NCI-H82 treated with DMSO at 0.1 percent for 48 hours (cell line): ENCODE data around the gene TXNRD3.
"Not testable (repeated sequence)": the region's sequence is repeated elsewhere in the genome, so short reads cannot be mapped to it uniquely, and the experiment has no call there.

ENCODE experiments used
- DNase-seq: peaks from one replicate; lab custom pipeline; 2025; ENCODE audit not compliant: unreplicated experiment; lab: John Stamatoyannopoulos, UW

The TXNRD3 gene

DNA sequence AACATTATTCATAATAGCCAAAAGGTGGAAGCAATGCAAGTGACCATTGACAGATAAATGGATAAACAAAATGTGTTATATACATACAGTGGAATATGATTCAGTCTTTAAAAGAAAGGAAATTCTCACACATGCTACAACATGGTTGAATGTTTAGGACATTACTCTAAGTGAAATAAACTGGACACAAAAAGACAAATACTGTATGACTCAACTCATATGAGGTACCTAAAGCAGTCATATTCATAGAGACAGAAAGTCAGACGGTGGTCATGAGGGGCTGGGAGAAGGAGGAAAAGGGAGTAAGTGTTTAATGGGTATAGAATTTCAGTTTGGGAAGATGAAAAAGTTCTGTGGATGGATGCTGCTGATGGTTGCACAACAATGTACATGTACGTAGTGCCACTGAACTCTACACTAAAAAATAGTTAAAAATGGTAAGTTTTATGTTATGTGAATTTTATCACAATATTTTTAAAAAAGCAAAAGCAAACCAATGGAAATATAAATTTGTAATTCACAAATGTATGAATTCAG, 5.3 kb downstream of the TXNRD3 start:
- DNase-seq = no peak

DNA sequence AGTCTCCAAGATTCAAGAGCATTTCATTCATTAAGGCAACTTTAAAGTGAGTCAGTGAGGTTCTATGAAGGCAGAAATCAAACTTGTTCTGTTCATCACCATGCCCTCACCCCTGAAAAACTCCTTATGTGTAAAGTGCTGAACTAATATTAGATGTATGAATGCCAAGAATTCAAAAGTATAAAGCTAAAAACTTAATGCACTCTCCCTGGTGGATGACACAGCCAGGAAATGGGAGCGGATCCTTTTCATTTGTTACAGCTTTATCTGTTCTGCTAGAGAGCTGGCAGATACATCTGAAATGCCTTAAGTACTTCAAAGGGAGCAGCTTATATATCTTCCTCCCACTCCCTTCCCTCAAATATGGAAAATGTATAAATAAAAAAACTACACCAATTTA, 8.2 kb downstream of the TXNRD3 start:
- DNase-seq = no peak

DNA sequence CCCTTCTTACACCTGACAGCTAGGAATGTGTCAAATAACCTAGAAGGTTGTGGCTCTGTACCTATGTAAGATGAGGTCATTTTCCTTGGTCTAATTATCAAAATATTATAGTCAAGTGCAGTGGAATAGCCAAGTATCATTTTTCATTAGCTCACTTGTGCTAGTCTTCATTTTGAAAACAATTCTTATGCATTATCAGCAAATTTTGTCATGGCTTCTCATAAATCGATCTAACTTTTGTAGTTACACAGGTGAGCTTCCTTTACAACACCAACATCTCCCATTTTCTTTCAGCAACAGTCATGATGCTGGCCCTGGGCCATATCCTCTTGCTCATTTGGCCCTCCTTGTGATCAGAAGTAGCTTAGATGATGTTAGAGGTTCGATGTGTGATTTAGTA, 10.3 kb downstream of the TXNRD3 start:
- no peak for DNase-seq

DNA sequence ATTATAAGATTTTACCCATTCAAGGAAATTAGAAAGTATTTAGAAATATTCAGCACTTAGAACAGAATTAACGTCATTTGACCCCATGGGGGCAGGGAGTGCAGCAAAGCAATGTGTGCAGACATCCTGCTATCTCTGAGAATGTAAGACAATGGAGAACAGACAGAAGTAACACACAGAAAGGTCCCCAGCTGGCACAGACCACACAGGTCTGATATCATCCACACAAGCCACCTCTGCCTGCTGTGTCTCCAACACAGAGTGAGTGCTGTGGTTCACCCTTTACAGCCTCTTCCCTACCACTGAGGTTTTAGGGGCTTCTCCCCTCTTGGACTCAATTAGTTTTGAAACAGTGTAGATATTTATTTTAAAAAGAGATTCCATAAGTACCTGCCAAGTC, 16.1 kb downstream of the TXNRD3 start:
- no peak for DNase-seq

DNA sequence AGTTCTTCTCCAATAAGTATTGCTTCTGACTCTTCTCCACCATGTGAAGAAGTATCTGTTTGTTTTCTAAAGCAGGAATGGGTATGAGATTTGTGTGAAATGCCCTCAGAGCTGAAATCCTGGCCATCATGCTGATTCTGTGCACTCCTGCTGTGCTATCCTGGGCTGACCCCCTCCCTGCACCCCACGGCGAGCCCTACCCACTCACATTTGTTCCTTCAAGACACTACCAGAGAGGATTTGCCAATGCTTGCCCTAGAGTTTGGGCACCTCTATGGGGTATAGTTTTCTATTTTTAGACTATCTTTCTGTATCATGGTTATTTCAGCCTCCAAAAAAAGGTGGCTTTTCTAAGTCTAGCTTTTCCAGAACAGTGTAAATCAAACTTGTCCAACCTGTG, 18.5 kb downstream of the TXNRD3 start:
- DNase-seq = no peak

DNA sequence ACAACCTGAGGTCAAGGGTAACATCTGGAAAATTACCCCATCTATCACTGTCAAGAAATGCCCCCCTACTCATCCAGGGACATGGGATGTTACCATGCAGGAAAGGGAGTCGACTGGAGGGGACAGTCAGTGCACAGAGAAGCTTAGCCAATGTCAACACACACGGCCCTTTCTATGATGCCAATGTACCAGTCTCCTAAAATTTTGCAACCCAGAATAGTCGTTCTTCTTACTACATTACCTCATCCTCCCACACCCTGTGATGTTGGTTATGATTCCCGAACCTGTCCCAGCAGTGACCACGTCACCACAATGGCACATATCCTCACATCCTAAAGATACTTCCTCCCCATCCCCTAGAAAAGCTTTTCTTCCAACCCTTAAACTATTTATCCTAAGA, 20.1 kb downstream of the TXNRD3 start:
- DNase-seq = no peak

DNA sequence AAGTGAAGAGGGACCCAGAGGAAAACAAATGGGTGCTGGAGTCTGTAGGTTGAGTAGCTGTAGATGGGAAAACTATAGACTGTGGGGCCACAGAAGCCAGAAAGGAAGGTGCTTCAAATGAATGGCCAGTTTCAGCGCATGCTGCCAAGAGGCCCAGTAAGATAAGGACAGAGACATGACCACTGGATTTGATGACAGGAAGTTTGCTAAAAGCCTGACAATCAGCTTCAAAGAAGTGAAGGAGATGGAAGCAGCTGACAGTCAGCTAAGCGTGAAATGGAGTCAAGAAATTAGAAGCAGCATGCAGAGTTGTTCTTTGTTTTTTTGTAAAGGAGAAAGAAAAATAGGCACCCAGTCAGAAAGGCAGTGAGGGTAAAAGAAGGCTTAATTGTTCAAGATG, 24.9 kb downstream of the TXNRD3 start:
- no peak for DNase-seq

DNA sequence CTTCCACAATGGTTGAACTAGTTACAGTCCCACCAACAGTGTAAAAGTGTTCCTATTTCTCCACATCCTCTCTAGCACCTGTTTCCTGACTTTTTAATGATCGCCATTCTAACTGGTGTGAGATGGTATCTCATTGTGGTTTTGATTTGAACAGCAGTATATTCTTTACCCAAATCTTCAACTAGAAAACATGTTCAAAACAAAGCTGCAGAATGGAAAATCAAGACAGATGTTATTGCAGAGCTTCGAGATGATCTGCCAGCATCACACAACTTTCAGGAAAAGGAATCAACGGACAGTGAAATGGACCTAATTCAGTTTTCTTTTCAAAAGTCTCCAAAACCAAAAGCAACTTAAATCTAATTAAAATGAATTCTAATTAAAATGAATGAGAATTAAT, 29.2 kb downstream of the TXNRD3 start:
- not testable (repeated sequence) for DNase-seq

DNA sequence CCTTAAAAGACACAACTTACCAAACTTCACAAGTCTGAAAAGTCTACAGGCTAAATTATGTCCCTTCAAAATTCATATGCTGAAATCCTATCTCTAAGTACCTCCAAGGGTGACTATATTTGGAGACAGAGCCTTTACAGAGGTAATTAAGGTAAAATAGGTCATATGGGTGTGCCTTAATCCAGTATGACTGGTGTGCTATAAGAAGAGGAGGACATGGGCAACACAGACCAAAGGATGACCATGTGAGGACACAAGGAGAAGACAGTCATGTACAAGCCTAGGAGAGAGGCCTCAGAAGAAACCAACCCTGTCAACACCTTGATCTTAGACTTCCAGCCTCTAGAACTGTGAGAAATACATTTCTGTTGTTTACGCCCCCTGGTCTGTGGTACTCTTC, 32.2 kb downstream of the TXNRD3 start:
- DNase-seq = no peak

DNA sequence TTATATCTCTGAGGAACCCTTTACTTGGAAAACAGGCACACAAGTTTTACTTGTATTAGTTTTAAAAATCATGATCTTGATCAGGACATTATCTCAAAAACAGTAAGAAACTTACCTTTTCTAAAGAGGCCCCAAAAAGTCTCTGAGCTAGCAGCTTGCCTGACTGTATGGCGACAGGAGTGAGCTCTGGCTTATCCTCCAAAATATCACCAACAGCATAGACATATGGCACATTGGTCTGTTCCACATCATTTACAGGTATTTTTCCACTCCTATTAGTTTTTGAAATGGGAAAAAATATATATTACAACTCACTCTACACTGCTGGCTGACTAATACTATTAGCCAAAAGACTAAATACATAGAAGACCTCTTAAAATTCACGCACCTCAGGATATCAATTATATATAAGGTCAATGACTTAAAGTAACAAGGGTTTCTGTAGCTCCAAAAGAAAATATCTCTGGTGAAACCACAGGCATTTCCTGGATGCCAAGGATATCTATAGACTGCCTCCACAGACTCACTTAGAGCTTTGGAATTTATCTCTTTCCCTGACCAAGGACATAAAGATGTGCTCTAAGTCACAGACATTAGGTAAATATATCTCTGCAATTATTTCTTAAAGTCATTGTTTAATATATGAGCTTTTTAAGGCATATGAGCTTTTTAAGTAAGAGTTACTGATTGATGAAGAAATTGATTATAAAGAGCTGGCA, 33.1 kb downstream of the TXNRD3 start:
- no peak for DNase-seq

DNA sequence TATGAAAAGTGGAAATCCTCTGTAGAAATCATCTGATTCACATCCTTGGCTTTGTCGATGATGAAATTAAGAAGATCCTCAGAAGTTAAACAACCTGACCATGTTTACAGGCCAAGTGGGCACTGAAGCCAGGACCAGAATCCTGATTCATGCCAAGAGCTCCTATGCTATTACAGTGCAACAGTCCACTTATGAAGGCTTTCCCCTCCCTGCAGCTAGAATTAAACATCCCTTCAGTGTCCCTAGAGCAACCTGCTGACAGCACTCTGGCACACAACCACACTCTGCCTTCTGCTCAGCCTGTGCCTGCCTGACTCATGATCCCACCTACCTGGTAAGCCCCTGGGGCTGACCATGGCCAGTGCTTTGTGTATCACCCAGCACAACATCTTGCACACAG, 33.8 kb downstream of the TXNRD3 start:
- DNase-seq = no peak

DNA sequence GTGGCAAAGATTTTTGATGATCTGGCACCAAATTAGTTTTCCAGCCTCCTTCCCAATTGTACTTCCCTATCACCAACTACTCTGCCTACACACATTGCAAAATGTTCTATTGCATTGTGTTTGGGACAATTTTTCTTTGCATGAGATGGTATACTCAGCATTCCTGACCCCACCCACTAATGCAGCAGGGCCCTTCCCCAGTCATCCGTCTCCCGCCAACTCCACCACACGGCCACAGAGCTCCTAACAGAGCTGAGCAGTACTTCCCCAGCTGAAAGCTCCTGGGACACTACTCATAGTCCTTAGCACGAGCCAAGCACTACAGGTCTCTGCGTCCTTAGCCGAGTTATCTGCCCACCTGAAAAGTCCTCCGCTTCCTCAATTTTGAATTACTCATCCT, 34.2 kb downstream of the TXNRD3 start:
- DNase-seq = no peak

DNA sequence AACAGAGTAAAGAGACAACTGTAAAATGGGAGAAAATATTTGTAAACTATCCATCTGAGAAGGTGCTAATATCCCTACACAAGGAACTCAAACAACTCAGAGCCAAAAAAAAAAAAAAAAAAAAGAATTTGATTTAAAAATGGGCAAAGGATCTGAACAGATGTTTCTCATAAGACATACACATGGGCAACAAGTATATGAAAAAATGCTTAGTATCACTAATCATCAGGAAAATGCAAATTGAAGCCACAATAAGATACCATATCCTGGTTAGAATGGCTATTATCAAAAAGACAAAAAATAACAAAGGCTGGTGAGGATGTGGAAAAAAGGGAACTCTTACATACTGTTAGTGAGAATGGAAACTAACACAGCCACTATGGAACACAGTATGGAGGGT, 36.2 kb downstream of the TXNRD3 start:
- no peak for DNase-seq

DNA sequence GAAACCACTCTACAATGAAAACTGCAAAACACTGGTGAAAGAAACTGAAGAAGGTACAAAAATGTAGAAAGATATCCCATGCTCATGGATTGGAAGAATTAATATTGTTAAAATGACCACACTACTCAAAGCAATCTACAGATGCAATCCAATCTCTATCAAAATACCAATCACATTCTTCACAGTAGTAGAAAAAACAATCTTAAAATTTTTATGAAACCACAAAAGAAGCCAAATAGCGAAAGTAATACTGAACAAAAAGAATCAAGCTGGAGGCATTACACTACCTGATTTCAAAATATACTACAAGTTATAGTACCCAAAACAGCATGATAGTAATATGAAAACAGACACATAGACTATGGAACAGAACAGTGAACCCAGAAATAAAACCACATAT, 36.9 kb downstream of the TXNRD3 start:
- DNase-seq = no peak

DNA sequence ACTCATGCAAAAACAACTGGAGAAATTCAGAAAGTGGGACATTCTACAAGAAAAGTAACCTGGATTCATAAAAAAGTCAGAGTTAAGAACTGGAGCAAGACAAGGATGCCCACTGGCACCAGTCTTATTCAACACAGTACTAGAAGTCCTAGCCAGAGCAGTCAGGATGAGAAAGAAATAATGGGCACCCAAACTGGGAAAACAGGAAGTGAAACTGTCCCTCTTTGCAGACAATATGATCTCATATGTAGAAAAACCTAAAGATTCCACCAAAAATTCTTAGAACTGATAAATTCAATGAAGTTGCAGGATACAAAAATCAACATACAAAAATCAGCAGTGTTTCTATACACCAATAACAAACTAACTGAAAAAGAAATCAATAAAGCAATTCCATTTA, 37.4 kb downstream of the TXNRD3 start:
- DNase-seq = no peak

DNA sequence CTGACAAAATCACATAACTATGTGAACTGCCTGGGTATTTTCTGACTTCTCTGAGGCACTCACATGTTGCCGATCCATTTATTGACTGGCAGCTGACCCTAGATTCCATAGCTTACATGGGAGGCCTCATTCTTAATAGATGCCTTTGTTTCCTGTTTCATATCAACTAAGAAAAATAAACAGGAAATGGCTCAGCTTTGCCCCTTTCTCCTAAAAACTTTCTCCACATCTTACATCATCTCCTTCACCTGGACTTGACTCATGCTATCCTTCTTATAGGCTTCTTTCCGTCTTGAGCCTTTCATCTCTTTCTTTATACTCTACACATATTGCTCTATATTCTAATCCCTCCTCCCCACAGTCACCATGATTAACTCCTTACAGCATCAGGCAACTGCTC, 38.0 kb downstream of the TXNRD3 start:
- DNase-seq = no peak

DNA sequence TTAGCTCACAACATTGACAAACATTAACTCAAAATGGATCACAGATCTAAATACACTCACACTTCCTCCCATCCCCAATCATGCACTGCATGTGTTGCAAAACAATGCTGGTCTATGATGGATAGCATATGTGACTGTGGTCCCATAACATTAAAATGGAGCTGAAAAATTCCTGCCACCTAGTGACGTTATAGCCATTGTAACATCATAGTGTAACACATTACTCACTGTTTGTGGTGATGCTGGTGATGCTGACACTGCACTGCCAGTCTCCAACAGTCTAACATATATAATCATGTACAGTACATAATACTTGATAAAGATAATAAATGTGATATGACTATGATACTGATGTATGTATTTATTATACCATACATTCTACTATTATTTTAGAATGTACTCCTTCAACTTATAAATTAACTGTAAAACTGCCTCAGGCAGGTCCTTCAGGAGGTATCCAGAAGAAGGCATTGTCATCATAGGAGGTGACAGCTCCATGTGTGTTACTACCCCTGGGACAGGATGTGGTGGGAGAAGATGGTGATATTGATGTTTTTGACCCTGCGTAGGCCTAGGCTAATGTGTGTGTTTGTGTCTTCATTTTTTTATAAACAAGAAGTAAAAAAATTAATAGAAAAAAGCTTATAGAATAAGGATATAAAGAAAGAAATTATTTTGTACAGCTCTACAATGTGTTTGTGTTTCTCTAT, 41.3 kb downstream of the TXNRD3 start:
- DNase-seq = no peak

DNA sequence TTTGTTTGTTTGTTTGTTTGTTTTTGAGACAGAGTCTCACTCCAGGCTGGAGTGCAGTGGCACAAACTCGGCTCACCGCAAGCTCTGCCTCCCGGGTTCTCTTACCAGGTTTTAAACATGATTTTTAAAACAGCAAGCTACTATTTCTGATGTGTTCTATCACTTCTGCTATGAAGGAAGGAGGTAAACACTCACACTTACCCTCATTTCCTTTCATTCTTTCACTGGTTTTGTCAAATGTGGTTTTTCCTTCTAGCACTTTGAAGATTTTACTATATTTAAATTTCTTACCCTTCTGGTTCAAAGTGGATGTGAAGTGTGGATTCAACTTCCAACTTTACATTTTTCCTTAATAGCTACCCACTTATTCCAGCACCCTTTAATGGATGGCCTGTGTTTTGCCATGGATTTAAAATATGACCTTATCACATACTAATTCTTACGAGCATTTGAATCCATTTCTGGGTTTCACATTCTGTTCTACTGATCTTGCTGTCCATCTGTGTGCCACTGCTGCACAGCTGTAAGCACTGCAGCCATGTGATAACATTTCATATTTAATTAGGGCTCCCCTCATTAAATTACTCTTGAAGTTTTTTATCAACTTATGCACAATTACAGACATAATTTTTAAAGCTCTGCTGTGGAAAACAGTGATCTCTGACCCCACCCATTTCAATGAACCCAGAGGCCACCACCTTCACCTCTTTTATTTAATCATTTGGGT, 42.3 kb downstream of the TXNRD3 start:
- no peak for DNase-seq

DNA sequence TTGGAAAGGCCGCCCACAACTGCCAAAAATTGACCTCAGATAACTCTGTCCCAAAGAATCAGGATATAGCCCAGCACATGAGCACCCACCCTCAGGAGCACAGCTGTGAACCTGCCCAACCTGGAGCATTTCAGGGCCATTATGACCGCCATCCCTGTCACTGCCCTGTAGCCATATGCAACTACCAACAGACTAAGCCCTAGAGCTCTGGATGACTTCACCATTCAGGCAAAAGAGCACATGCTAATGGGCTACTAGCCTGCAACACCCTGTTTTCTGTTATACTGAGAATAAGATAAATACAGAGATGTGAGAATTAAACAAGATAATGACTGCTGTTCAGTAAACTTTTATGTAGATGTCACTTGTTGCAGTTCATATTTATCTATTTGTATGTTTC, 45.0 kb downstream of the TXNRD3 start:
- DNase-seq = no peak

DNA sequence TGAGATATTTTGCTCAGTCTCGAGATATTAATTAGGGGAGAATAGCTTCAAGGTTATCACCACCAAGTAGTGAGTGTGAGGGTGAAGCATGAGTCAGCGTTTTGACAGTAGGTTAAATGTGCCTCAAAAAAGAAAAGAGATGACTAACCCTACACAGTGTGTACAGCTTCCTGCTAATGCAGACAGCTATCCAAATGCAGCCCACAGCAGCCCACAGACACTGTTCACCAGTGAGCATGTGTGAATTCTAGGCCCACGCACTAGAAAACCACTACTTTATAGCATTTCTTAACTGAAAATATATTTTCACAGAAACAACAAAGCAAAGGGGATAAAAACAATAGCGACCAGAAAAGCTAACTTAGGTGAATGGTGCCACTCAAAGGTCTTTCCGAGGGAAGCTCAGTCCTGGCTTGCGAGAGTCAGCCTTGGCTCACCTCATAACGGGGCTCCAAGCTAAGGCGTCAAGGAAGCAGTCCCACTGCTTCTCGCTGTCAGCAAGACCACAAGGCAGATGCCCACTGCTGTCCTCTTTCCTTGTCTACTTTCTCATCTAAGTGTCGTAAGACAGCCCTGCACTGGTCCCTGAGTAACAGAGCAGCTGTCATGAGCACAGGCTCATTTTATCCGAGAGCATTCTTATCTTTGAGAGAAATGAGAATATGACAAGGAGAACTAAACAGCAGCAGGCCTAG, 47.6 kb downstream of the TXNRD3 start:
- no peak for DNase-seq

DNA sequence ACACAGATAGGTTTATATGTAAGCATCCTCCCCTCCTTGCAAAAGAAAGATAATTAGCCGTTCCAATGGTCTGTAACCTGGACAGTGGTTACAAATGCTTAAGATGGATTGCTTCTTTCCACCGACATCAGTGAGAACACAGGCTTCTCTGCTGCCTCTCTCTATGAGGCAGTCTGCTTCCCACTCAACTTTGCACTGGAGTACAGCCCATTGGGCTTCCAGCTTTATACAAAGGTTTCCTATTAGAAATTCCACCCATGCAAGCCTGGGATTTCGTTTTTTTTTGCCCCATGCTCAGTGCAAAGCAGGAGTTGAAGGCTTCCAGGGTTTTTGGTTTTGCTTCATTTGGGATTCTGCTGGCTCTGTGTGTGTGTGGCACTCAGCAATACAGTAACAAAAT, 48.9 kb downstream of the TXNRD3 start:
- no peak for DNase-seq
